Testis (tissue), 3 donors: ENCODE data around the gene IFNA16. TPM values are rescaled to one million over a fixed set of nuclear protein-coding genes. Genes with fewer than 3 reads are reported as not detected.
"Not testable (repeated sequence)": the region's sequence is repeated elsewhere in the genome, so short reads cannot be mapped to it uniquely, and the experiment has no call there.

Experiments
- DNase-seq: peaks from one replicate; pipeline ENCODE4 v3.0.0-alpha.2; 2019
- H3K27ac ChIP-seq, 2 donors: fragments of 200-600 bp; sonication (generic); one replicate each; pipeline ENCODE4 v1.5.1; 2019
- H3K27me3 ChIP-seq: fragments of 200-600 bp; sonication (generic); one replicate; pipeline ENCODE4 v1.5.1; 2019
- H3K36me3 ChIP-seq: fragments of 200-600 bp; sonication (generic); one replicate; pipeline ENCODE4 v1.5.1; 2017; ENCODE audit warnings: low read depth; ENCODE audit errors: missing control alignments
- H3K4me1 ChIP-seq: fragments of 200-600 bp; sonication (generic); one replicate; pipeline ENCODE4 v1.5.1; 2019
- H3K4me3 ChIP-seq, 2 donors: fragments of 200-600 bp; sonication (generic); one replicate each; pipeline ENCODE4 v1.5.1; 2017 to 2019
- H3K9me3 ChIP-seq: fragments of 200-600 bp; sonication (generic); one replicate; pipeline ENCODE4 v1.5.1; 2017
- CTCF ChIP-seq, 3 experiments: fragments of 450-650 bp in 2 of 3; fragments of 200-600 bp in 1 of 3; sonication (generic) in 1 of 3; IDR thresholded peaks; one replicate each; pipeline ENCODE4 v1.5.1; 2016 to 2019; ENCODE audit warnings: antibody characterized with exemption in 3 of 3, mild to moderate bottlenecking in 2 of 3, moderate library complexity in 1 of 3
- POLR2A ChIP-seq: fragments of 450-650 bp; IDR thresholded peaks from one replicate; pipeline ENCODE4 v1.6.1; 2017; ENCODE audit warnings: antibody characterized with exemption, mild to moderate bottlenecking, moderate library complexity
- WGBS, 2 donors: methylation state at CpG; one replicate each; pipeline ENCODE4 v1.1.5; 2018; 5-methylcytosine and 5-hydroxymethylcytosine counted together
- intact Hi-C: fragments of 100-400 bp; cut with DNase I; formaldehyde crosslinking; loops from one replicate; pipeline ENCODE4 v1.15.1; 2023; ENCODE audit warnings: low total_unique reads
- polyA plus RNA-seq: library from polyadenylated mRNA; stranded (reverse); fragments of 350-450 nt; fragmentation: Illumina TruSeq; extraction: RNeasy Lipid Tissue Mini Kit (QIAGEN cat#74804); gene quantifications from one replicate; pipeline ENCODE4 v1.2.3, GENCODE V29; 2014; ENCODE audit warnings: low read depth, low replicate concordance; ENCODE audit not compliant: insufficient read depth
- total RNA-seq, 2 donors: library from RNA; depleted of rRNA; stranded (reverse); fragments of >200 nt; gene quantifications; one replicate each; pipeline ENCODE4 v1.2.3, GENCODE V29; 2016

IFNA16 gene
- total and polyA plus RNA-seq, 3 donors from 2014 or later, result not detected

DNA sequence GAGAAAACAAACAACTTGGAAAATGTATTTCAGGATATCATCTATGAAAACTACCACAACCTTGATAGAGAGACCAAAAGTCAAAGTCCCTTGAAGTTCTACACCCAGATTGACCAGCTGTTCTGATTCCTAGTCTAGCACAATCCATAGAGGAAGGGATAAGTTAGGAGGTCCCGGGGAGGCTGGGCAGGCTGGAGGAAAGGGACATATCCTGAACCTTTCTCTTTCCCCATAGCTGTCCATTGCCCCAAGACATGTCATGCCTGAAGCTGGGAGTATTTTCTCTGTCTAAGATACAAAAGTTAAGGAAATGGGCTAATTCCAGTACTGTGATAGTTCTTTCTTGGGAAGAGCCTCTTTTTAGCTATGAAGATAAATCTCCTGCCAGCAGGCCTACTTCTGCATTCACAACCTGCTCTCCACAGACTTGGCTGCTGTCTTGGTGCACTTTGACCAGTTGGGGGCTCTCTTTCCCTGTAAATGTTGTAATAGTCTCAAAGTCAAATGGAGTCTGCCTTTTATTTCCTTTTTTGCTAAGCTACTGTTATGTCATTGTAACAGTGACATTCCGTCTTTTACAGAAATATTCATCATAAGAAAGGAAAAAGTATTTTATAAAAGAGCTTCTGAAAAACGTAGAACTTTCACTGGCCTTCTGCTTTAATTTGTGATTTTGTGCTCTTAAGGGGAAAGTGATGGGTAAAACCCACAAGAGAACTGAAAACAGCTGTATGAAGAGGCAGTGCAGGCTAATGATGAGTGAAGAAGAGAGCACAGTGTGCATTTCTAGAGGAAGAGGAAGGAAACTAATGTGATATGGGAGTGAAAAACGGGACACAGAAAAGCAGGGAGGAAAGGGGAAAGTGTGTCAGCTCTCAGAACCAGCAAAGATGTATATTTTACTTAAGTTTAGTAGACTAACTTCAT is 34.0 kb downstream of the IFNA16 start:
- peak in 1 of 3 experiments; percentile 18 for TF ChIP-seq CTCF (IDR thresholded peaks at IDR 0.05)
- H3K4me1 ChIP-seq, H3K27ac ChIP-seq, H3K36me3 ChIP-seq, intact Hi-C loops, H3K9me3 ChIP-seq, H3K4me3 ChIP-seq, H3K27me3 ChIP-seq: not testable (repeated sequence)
- WGBS, 2 donors, result 46 to 48% methylated on average over 4 of the region's 4 CpGs
- peak; percentile 35 for DNase-seq

- Histone ChIP-seq H3K27ac (no peak overlapping the region), H3K9me3 (no peaks in the 10 kb centered on the region), H3K36me3 (no peaks in the 10 kb centered on the region), H3K4me1 (no peaks in the 10 kb centered on the region), H3K27me3 (no peaks in the 10 kb centered on the region), H3K4me3 (no peak overlapping the region)
- intact Hi-C loops, result no loop called here
- 81 to 85% methylated on average over 2 of the region's 2 CpGs for WGBS, 2 donors
- no peak for TF ChIP-seq POLR2A
- no peak for DNase-seq
Measured at GRCh38 chr9:21174671-21175070, 42.4 kb downstream of the IFNA16 start.

DNA sequence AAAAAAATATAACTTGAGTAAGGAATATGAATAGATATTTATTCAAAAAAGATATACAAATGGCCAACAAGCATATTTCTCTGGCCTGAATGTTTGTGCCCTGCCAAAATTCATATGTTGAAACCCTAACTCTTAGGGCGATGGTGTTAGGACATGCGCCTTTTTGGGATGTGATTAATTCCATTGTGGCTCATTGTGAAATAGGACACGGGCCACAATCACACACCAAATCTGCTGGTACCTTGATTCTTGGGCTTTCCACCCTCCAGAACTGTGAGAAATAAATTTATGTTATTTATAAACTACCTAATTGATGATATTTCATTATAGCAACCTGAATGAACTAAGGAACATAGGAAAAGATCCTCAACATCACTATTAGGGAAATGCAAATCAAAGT is 45.0 kb downstream of the IFNA16 start:
- intact Hi-C loops, result no loop called here
- no peaks in the 10 kb centered on the region for H3K9me3 ChIP-seq
- DNase-seq, result no peak
- TF ChIP-seq CTCF (IDR thresholded peaks at IDR 0.05), result no peak
- TF ChIP-seq POLR2A, result no peak
- WGBS, 2 donors, result 91 to 94% methylated on average over 3 of the region's 3 CpGs
- no peaks in the 10 kb centered on the region for H3K4me1 ChIP-seq
- no peaks in the 10 kb centered on the region for H3K27me3 ChIP-seq
- H3K4me3 ChIP-seq, result no peak overlapping the region
- no peak overlapping the region for H3K27ac ChIP-seq
- no peaks in the 10 kb centered on the region for H3K36me3 ChIP-seq

- no peaks in the 10 kb centered on the region for H3K36me3 ChIP-seq
- H3K4me3 ChIP-seq, result no peak overlapping the region
- no peaks in the 10 kb centered on the region for H3K27me3 ChIP-seq
- 81 to 86% methylated on average over 1 of the region's 1 CpG for WGBS, 2 donors
- intact Hi-C loops, result no loop called here
- H3K9me3 ChIP-seq, result no peaks in the 10 kb centered on the region
- no peaks in the 10 kb centered on the region for H3K4me1 ChIP-seq
- no peak overlapping the region for H3K27ac ChIP-seq
- no peak for DNase-seq
- TF ChIP-seq POLR2A (no peak), CTCF (IDR thresholded peaks at IDR 0.05) (no peak)
Measured at GRCh38 chr9:21171351-21171750, 45.8 kb downstream of the IFNA16 start.

- H3K27ac ChIP-seq, H3K4me3 ChIP-seq, intact Hi-C loops, H3K27me3 ChIP-seq, H3K36me3 ChIP-seq, H3K4me1 ChIP-seq, H3K9me3 ChIP-seq, DNase-seq: not testable (repeated sequence)
- 35 to 61% methylated on average over 2 of the region's 2 CpGs for WGBS, 2 donors
Measured at GRCh38 chr9:21166560-21166959, 50.6 kb downstream of the IFNA16 start, which contains the start of gene IFNA21. Gene IFNA21 (minus strand): TSS chr9:21166660. CDS start chr9:21166612, 48 bp downstream.

Other genes with a start within 250 kb of the IFNA16 start
- gene HACD4, start 185.7 kb downstream of the IFNA16 start, total RNA-seq, result 1 to 10 TPM; 1.9 to 2.8 TPM
- 2.0 TPM for gene HACD4, start 185.7 kb downstream of the IFNA16 start, polyA plus RNA-seq
- gene IFNB1, start 139.4 kb downstream of the IFNA16 start, total RNA-seq, result not detected
- not detected for gene IFNB1, start 139.4 kb downstream of the IFNA16 start, polyA plus RNA-seq
- gene IFNW1, start 75.5 kb downstream of the IFNA16 start, total RNA-seq, result not detected
- gene IFNW1, start 75.5 kb downstream of the IFNA16 start, polyA plus RNA-seq, result not detected
- gene IFNA21, start 50.7 kb downstream of the IFNA16 start, total RNA-seq, result not detected
- not detected for gene IFNA21, start 50.7 kb downstream of the IFNA16 start, polyA plus RNA-seq
- not detected for gene IFNA4, start 29.7 kb downstream of the IFNA16 start, total RNA-seq
- not detected for gene IFNA4, start 29.7 kb downstream of the IFNA16 start, polyA plus RNA-seq
- gene IFNA7, start 15.1 kb downstream of the IFNA16 start, total RNA-seq, result not detected
- gene IFNA7, start 15.1 kb downstream of the IFNA16 start, polyA plus RNA-seq, result not detected
- not detected for gene IFNA10, start 10.2 kb downstream of the IFNA16 start, total RNA-seq
- not detected for gene IFNA10, start 10.2 kb downstream of the IFNA16 start, polyA plus RNA-seq
- gene IFNA17, start 10.9 kb upstream of the IFNA16 start, total RNA-seq, result not detected
- not detected for gene IFNA17, start 10.9 kb upstream of the IFNA16 start, polyA plus RNA-seq
- not detected for gene IFNA14, start 22.7 kb upstream of the IFNA16 start, total RNA-seq
- not detected for gene IFNA14, start 22.7 kb upstream of the IFNA16 start, polyA plus RNA-seq
- not detected for gene IFNA5, start 88.0 kb upstream of the IFNA16 start, total RNA-seq
- gene IFNA5, start 88.0 kb upstream of the IFNA16 start, polyA plus RNA-seq, result not detected
- gene KLHL9, start 118.1 kb upstream of the IFNA16 start, total RNA-seq, result 10 to 100 TPM; 17.4 to 19.3 TPM
- 12.7 TPM for gene KLHL9, start 118.1 kb upstream of the IFNA16 start, polyA plus RNA-seq
- under 1 TPM in 1 of 2 donors, not detected in 1; 0.39 TPM for gene IFNA6, start 133.6 kb upstream of the IFNA16 start, total RNA-seq
- not detected for gene IFNA6, start 133.6 kb upstream of the IFNA16 start, polyA plus RNA-seq
- 1 to 10 TPM in 1 of 2 donors, under 1 TPM in 1; 0.63 to 1.9 TPM for gene IFNA13, start 150.7 kb upstream of the IFNA16 start, total RNA-seq
- gene IFNA13, start 150.7 kb upstream of the IFNA16 start, polyA plus RNA-seq, result not detected
- gene IFNA2, start 168.1 kb upstream of the IFNA16 start, total RNA-seq, result 1 to 10 TPM; 1.2 to 1.3 TPM
- gene IFNA2, start 168.1 kb upstream of the IFNA16 start, polyA plus RNA-seq, result not detected
- gene IFNA8, start 191.8 kb upstream of the IFNA16 start, total RNA-seq, result not detected
- not detected for gene IFNA8, start 191.8 kb upstream of the IFNA16 start, polyA plus RNA-seq
- gene IFNA1, start 223.1 kb upstream of the IFNA16 start, total RNA-seq, result not detected
- gene IFNA1, start 223.1 kb upstream of the IFNA16 start, polyA plus RNA-seq, result not detected